Measurements from ENCODE around the gene TMEM174. TPM values are rescaled to one million over a fixed set of nuclear protein-coding genes. Genes with fewer than 3 reads are reported as not detected.

TMEM174 gene
- total RNA-seq, 1 donor from 2014 or later, result not detected

DNA sequence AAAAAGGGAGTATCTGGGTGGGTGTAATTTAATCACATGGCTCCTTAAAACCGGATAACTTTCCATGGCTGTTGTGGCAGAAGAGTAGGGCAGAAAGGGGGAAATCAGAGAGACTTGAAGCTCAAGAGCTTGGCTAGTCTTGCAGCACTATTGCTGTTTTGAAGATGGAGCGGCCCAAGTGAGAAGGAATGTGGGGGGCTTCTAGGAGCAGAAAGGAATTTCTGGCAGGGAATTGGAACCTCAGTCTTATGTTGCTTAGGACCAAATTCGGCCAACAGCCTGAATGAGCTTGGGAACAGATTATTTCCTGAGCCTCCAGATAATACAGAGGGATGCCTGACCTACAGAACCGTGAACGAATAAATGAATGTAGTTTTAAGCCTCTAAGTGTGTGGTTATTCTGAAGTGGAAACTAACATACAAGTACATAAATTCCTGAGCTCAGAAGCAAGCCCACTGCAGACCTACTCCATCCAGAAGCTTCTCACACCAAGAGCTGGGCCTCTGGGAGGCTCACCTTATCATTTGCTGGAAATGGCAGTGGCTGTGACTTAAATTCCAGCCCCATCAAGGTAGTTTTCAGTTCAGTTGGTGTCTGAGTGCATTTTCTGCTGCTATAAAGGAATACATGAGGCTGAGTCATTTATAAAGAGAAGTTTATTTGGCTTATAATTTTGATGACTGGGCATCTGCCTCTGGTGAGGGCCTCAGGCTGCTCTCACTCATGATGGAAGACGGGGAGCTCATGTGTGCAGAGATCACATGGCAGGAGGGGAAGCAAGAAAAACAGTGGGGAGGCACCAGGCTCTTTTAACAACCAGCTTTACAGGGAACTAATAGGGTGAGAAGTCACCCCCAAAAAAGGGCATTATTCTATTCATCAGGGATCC is 15.3 kb upstream of the TMEM174 start:
- no peaks in the 10 kb centered on the region for H3K79me2 ChIP-seq (ENCODE audit: insufficient read depth, low read length)
- no peaks in the 10 kb centered on the region for H3K27me3 ChIP-seq (ENCODE audit: insufficient read depth, low read length)
- no peaks in the 10 kb centered on the region for H3K36me3 ChIP-seq (ENCODE audit: insufficient read depth, low read length)
- no peaks in the 10 kb centered on the region for H3K9me3 ChIP-seq (ENCODE audit: insufficient read depth, low read depth, low read length)
- H2AFZ ChIP-seq (ENCODE audit: low read depth, low read length), result no peak overlapping the region
- no peaks in the 10 kb centered on the region for H3K9me3 Mint-ChIP-seq (ENCODE audit: unreplicated experiment)
- no peak overlapping the region for H3K4me2 ChIP-seq (ENCODE audit: low read length)
- H3K4me1 ChIP-seq (ENCODE audit: insufficient read depth, low read length), result no peaks in the 10 kb centered on the region
- H3K36me3 Mint-ChIP-seq (ENCODE audit: low read depth, unreplicated experiment), result no peaks in the 10 kb centered on the region
- H3K4me3 Mint-ChIP-seq (ENCODE audit: unreplicated experiment), result no peak overlapping the region
- no peak for TF ChIP-seq EZH2 (IDR thresholded peaks at IDR 0.05; ENCODE audit: insufficient read depth, low read length)
- TF ChIP-seq, protein P1, sequence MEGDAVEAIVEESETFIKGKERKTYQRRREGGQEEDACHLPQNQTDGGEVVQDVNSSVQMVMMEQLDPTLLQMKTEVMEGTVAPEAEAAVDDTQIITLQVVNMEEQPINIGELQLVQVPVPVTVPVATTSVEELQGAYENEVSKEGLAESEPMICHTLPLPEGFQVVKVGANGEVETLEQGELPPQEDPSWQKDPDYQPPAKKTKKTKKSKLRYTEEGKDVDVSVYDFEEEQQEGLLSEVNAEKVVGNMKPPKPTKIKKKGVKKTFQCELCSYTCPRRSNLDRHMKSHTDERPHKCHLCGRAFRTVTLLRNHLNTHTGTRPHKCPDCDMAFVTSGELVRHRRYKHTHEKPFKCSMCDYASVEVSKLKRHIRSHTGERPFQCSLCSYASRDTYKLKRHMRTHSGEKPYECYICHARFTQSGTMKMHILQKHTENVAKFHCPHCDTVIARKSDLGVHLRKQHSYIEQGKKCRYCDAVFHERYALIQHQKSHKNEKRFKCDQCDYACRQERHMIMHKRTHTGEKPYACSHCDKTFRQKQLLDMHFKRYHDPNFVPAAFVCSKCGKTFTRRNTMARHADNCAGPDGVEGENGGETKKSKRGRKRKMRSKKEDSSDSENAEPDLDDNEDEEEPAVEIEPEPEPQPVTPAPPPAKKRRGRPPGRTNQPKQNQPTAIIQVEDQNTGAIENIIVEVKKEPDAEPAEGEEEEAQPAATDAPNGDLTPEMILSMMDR (IDR thresholded peaks at IDR 0.05; ENCODE audit: insufficient read depth, low read depth, low read length), result no peak
- no peak for DNase-seq (ENCODE audit: low read depth)
- no peak overlapping the region for H3K9ac ChIP-seq (ENCODE audit: low read length)
- peaks cover 42% of the 10 kb centered on the region for H3K27me3 Mint-ChIP-seq (ENCODE audit: low read depth, unreplicated experiment)
- H3K27ac Mint-ChIP-seq (ENCODE audit: unreplicated experiment), result no peak overlapping the region
- H3K4me1 Mint-ChIP-seq (ENCODE audit: low read depth, unreplicated experiment), result peaks cover 3% of the 10 kb centered on the region
- H3K27ac ChIP-seq (ENCODE audit: low read depth, low read length), result no peak overlapping the region
- no peaks in the 10 kb centered on the region for H4K20me1 ChIP-seq (ENCODE audit: insufficient read depth, low read length)
- H3K4me3 ChIP-seq (ENCODE audit: insufficient read depth, low read depth, low read length), result no peak overlapping the region
- FAIRE-seq, result no peak

GRCh38 chr5:73158313-73158712 is 14.7 kb upstream of the TMEM174 start:
- Histone ChIP-seq H4K20me1 (ENCODE audit: insufficient read depth, low read length) (no peaks in the 10 kb centered on the region), H3K4me2 (ENCODE audit: low read length) (no peak overlapping the region), H3K27me3 (ENCODE audit: insufficient read depth, low read length) (no peaks in the 10 kb centered on the region), H2AFZ (ENCODE audit: low read depth, low read length) (no peak overlapping the region), H3K4me3 (ENCODE audit: insufficient read depth, low read depth, low read length) (no peak overlapping the region), H3K4me1 (ENCODE audit: insufficient read depth, low read length) (no peaks in the 10 kb centered on the region), H3K27ac (ENCODE audit: low read depth, low read length) (no peak overlapping the region), H3K9me3 (ENCODE audit: insufficient read depth, low read depth, low read length) (no peaks in the 10 kb centered on the region), H3K79me2 (ENCODE audit: insufficient read depth, low read length) (no peaks in the 10 kb centered on the region), H3K36me3 (ENCODE audit: insufficient read depth, low read length) (no peaks in the 10 kb centered on the region), H3K9ac (ENCODE audit: low read length) (no peak overlapping the region)
- FAIRE-seq (no peak), DNase-seq (ENCODE audit: low read depth) (no peak)
- no peak overlapping the region for H3K4me3 Mint-ChIP-seq (ENCODE audit: unreplicated experiment)
- no peaks in the 10 kb centered on the region for H3K9me3 Mint-ChIP-seq (ENCODE audit: unreplicated experiment)
- H3K36me3 Mint-ChIP-seq (ENCODE audit: low read depth, unreplicated experiment), result no peaks in the 10 kb centered on the region
- peaks cover 41% of the 10 kb centered on the region for H3K27me3 Mint-ChIP-seq (ENCODE audit: low read depth, unreplicated experiment)
- no peak for TF ChIP-seq EZH2 (IDR thresholded peaks at IDR 0.05; ENCODE audit: insufficient read depth, low read length)
- TF ChIP-seq, protein P1 (IDR thresholded peaks at IDR 0.05; ENCODE audit: insufficient read depth, low read depth, low read length), result no peak
- H3K4me1 Mint-ChIP-seq (ENCODE audit: low read depth, unreplicated experiment), result peaks cover 3% of the 10 kb centered on the region
- H3K27ac Mint-ChIP-seq (ENCODE audit: unreplicated experiment), result no peak overlapping the region

- Histone ChIP-seq H3K79me2 (ENCODE audit: insufficient read depth, low read length) (no peaks in the 10 kb centered on the region), H3K4me1 (ENCODE audit: insufficient read depth, low read length) (no peaks in the 10 kb centered on the region), H3K4me2 (ENCODE audit: low read length) (no peak overlapping the region), H3K4me3 (ENCODE audit: insufficient read depth, low read depth, low read length) (no peak overlapping the region), H3K27ac (ENCODE audit: low read depth, low read length) (no peak overlapping the region), H3K36me3 (ENCODE audit: insufficient read depth, low read length) (no peaks in the 10 kb centered on the region), H3K9ac (ENCODE audit: low read length) (no peak overlapping the region), H3K27me3 (ENCODE audit: insufficient read depth, low read length) (no peaks in the 10 kb centered on the region), H4K20me1 (ENCODE audit: insufficient read depth, low read length) (no peaks in the 10 kb centered on the region), H2AFZ (ENCODE audit: low read depth, low read length) (no peak overlapping the region), H3K9me3 (ENCODE audit: insufficient read depth, low read depth, low read length) (no peaks in the 10 kb centered on the region)
- peaks cover 2% of the 10 kb centered on the region for H3K9me3 Mint-ChIP-seq (ENCODE audit: unreplicated experiment)
- H3K4me1 Mint-ChIP-seq (ENCODE audit: low read depth, unreplicated experiment), result peaks cover 3% of the 10 kb centered on the region
- DNase-seq (ENCODE audit: low read depth), result peak; percentile 70
- TF ChIP-seq EZH2 (IDR thresholded peaks at IDR 0.05; ENCODE audit: insufficient read depth, low read length), result no peak
- TF ChIP-seq, protein P1 (IDR thresholded peaks at IDR 0.05; ENCODE audit: insufficient read depth, low read depth, low read length), result no peak
- peaks cover 40% of the 10 kb centered on the region for H3K27me3 Mint-ChIP-seq (ENCODE audit: low read depth, unreplicated experiment)
- H3K36me3 Mint-ChIP-seq (ENCODE audit: low read depth, unreplicated experiment), result no peaks in the 10 kb centered on the region
- no peak overlapping the region for H3K4me3 Mint-ChIP-seq (ENCODE audit: unreplicated experiment)
- H3K27ac Mint-ChIP-seq (ENCODE audit: unreplicated experiment), result no peak overlapping the region
- no peak for FAIRE-seq
Measured at GRCh38 chr5:73160239-73160671, 12.7 kb upstream of the TMEM174 start.

Measured in astrocyte (in vitro differentiated cells and primary cell).